Activated T-cell treated with anti-CD3 and anti-CD28 coated beads, Interleukin-2, amount 50 U/mL, for 24 hours (primary cell): ENCODE results near the gene NCAM2.
"Not testable (repeated sequence)": the region's sequence is repeated elsewhere in the genome, so short reads cannot be mapped to it uniquely, and the experiment has no call there.

Experiments
- DNase-seq: peaks from one replicate; pipeline ENCODE4 v3.0.0-alpha.2; 2020
- H3K27ac Mint-ChIP-seq: 2 replicates; pipeline ENCODE4 v1.8.0; 2020; ENCODE audit warnings: mild to moderate bottlenecking, mixed read lengths
- H3K27me3 Mint-ChIP-seq: 2 replicates; pipeline ENCODE4 v1.8.0; 2020; ENCODE audit warnings: mixed read lengths
- H3K36me3 Mint-ChIP-seq: 2 replicates; pipeline ENCODE4 v1.8.0; 2020; ENCODE audit warnings: low read depth, mixed read lengths
- H3K4me1 Mint-ChIP-seq: 2 replicates; pipeline ENCODE4 v1.8.0; 2020; ENCODE audit warnings: low read depth, mixed read lengths
- H3K4me3 Mint-ChIP-seq: 2 replicates; pipeline ENCODE4 v1.8.0; 2020; ENCODE audit warnings: mild to moderate bottlenecking, moderate library complexity, mixed read lengths
- H3K9me3 Mint-ChIP-seq: 2 replicates; pipeline ENCODE4 v1.8.0; 2020; ENCODE audit warnings: mixed read lengths

The NCAM2 gene

GRCh38 chr21:21367583-21367982 lies 369.4 kb downstream of the NCAM2 start:
- Mint-ChIP-seq H3K27me3 (no peaks in the 10 kb centered on the region), H3K36me3 (no peaks in the 10 kb centered on the region), H3K4me1 (no peaks in the 10 kb centered on the region), H3K27ac (no peak overlapping the region), H3K4me3 (no peak overlapping the region), H3K9me3 (peaks cover 14% of the 10 kb centered on the region)
- DNase-seq = no peak

GRCh38 chr21:21373969-21374368 lies 375.8 kb downstream of the NCAM2 start:
- DNase-seq = no peak
- H3K36me3 Mint-ChIP-seq = no peaks in the 10 kb centered on the region

GRCh38 chr21:21383126-21383525 lies 384.9 kb downstream of the NCAM2 start:
- H3K4me3 Mint-ChIP-seq = no peak overlapping the region
- H3K27me3 Mint-ChIP-seq = no peaks in the 10 kb centered on the region
- no peak for DNase-seq
- H3K4me1 Mint-ChIP-seq = no peaks in the 10 kb centered on the region
- no peaks in the 10 kb centered on the region for H3K36me3 Mint-ChIP-seq
- peaks cover 6% of the 10 kb centered on the region for H3K9me3 Mint-ChIP-seq
- H3K27ac Mint-ChIP-seq = no peak overlapping the region

More at GRCh38 chr21:21373969-21374368, 375.8 kb downstream of the NCAM2 start:
- H3K27ac Mint-ChIP-seq = no peak overlapping the region
- peaks cover 10% of the 10 kb centered on the region for H3K9me3 Mint-ChIP-seq
- no peaks in the 10 kb centered on the region for H3K27me3 Mint-ChIP-seq
- no peak overlapping the region for H3K4me3 Mint-ChIP-seq
- H3K4me1 Mint-ChIP-seq = no peaks in the 10 kb centered on the region

GRCh38 chr21:21384977-21385376 lies 386.8 kb downstream of the NCAM2 start:
- H3K27ac Mint-ChIP-seq = no peak overlapping the region
- H3K9me3 Mint-ChIP-seq = peaks cover 6% of the 10 kb centered on the region

GRCh38 chr21:21385404-21385803 lies 387.2 kb downstream of the NCAM2 start:
- Mint-ChIP-seq H3K4me3 (no peak overlapping the region), H3K4me1 (no peaks in the 10 kb centered on the region), H3K27ac (no peak overlapping the region), H3K27me3 (no peaks in the 10 kb centered on the region), H3K9me3 (peaks cover 3% of the 10 kb centered on the region), H3K36me3 (no peaks in the 10 kb centered on the region)
- no peak for DNase-seq

More at GRCh38 chr21:21384977-21385376, 386.8 kb downstream of the NCAM2 start:
- no peaks in the 10 kb centered on the region for H3K4me1 Mint-ChIP-seq
- DNase-seq = no peak
- H3K36me3 Mint-ChIP-seq = no peaks in the 10 kb centered on the region
- no peaks in the 10 kb centered on the region for H3K27me3 Mint-ChIP-seq
- H3K4me3 Mint-ChIP-seq = no peak overlapping the region

GRCh38 chr21:21387916-21388315 lies 389.7 kb downstream of the NCAM2 start:
- no peaks in the 10 kb centered on the region for H3K36me3 Mint-ChIP-seq
- H3K9me3 Mint-ChIP-seq = peaks cover 3% of the 10 kb centered on the region
- no peak for DNase-seq
- no peaks in the 10 kb centered on the region for H3K4me1 Mint-ChIP-seq
- no peak overlapping the region for H3K27ac Mint-ChIP-seq
- H3K4me3 Mint-ChIP-seq = no peak overlapping the region
- no peaks in the 10 kb centered on the region for H3K27me3 Mint-ChIP-seq

GRCh38 chr21:21394064-21394463 lies 395.9 kb downstream of the NCAM2 start:
- no peak for DNase-seq
- no peaks in the 10 kb centered on the region for H3K4me1 Mint-ChIP-seq
- no peak overlapping the region for H3K4me3 Mint-ChIP-seq
- H3K9me3 Mint-ChIP-seq = peaks cover 23% of the 10 kb centered on the region
- no peaks in the 10 kb centered on the region for H3K27me3 Mint-ChIP-seq
- no peaks in the 10 kb centered on the region for H3K36me3 Mint-ChIP-seq
- H3K27ac Mint-ChIP-seq = no peak overlapping the region

GRCh38 chr21:21396424-21396823 lies 398.2 kb downstream of the NCAM2 start:
- Mint-ChIP-seq H3K9me3 (peaks cover 21% of the 10 kb centered on the region), H3K27me3 (no peaks in the 10 kb centered on the region), H3K4me3 (no peak overlapping the region), H3K36me3 (no peaks in the 10 kb centered on the region), H3K4me1 (no peaks in the 10 kb centered on the region), H3K27ac (no peak overlapping the region)
- no peak for DNase-seq

GRCh38 chr21:21397464-21397863 lies 399.3 kb downstream of the NCAM2 start:
- no peaks in the 10 kb centered on the region for H3K27me3 Mint-ChIP-seq
- no peak overlapping the region for H3K4me3 Mint-ChIP-seq
- peaks cover 21% of the 10 kb centered on the region for H3K9me3 Mint-ChIP-seq
- no peaks in the 10 kb centered on the region for H3K36me3 Mint-ChIP-seq
- no peaks in the 10 kb centered on the region for H3K4me1 Mint-ChIP-seq
- H3K27ac Mint-ChIP-seq = no peak overlapping the region
- no peak for DNase-seq

GRCh38 chr21:21401444-21401843 lies 403.2 kb downstream of the NCAM2 start:
- no peak for DNase-seq
- Mint-ChIP-seq H3K27ac (no peak overlapping the region), H3K9me3 (peaks cover 13% of the 10 kb centered on the region), H3K36me3 (no peaks in the 10 kb centered on the region), H3K27me3 (no peaks in the 10 kb centered on the region), H3K4me3 (no peak overlapping the region), H3K4me1 (no peaks in the 10 kb centered on the region)

- H3K27ac Mint-ChIP-seq, H3K4me1 Mint-ChIP-seq, H3K27me3 Mint-ChIP-seq, DNase-seq, H3K36me3 Mint-ChIP-seq, H3K4me3 Mint-ChIP-seq: not testable (repeated sequence)
- H3K9me3 Mint-ChIP-seq = peaks cover 14% of the 10 kb centered on the region
These were observed 404.0 kb downstream of the NCAM2 start for GRCh38 chr21:21402187-21402586.

GRCh38 chr21:21404261-21404660 lies 406.1 kb downstream of the NCAM2 start:
- not testable (repeated sequence) for H3K4me3 Mint-ChIP-seq, H3K27me3 Mint-ChIP-seq, H3K36me3 Mint-ChIP-seq, H3K4me1 Mint-ChIP-seq, H3K27ac Mint-ChIP-seq, H3K9me3 Mint-ChIP-seq, DNase-seq

- no peak overlapping the region for H3K4me3 Mint-ChIP-seq
- no peaks in the 10 kb centered on the region for H3K27me3 Mint-ChIP-seq
- no peak overlapping the region for H3K27ac Mint-ChIP-seq
- DNase-seq = no peak
- H3K36me3 Mint-ChIP-seq = no peaks in the 10 kb centered on the region
- peaks cover 7% of the 10 kb centered on the region for H3K9me3 Mint-ChIP-seq
- no peaks in the 10 kb centered on the region for H3K4me1 Mint-ChIP-seq
These were observed 408.7 kb downstream of the NCAM2 start for GRCh38 chr21:21406921-21407320.

GRCh38 chr21:21412096-21412495 lies 413.9 kb downstream of the NCAM2 start:
- Mint-ChIP-seq H3K27ac (no peak overlapping the region), H3K4me1 (no peaks in the 10 kb centered on the region)
- DNase-seq = no peak

GRCh38 chr21:21415741-21416140 lies 417.5 kb downstream of the NCAM2 start:
- H3K36me3 Mint-ChIP-seq = no peaks in the 10 kb centered on the region
- H3K9me3 Mint-ChIP-seq = peaks cover 6% of the 10 kb centered on the region
- no peaks in the 10 kb centered on the region for H3K27me3 Mint-ChIP-seq
- no peaks in the 10 kb centered on the region for H3K4me1 Mint-ChIP-seq
- no peak overlapping the region for H3K27ac Mint-ChIP-seq
- no peak for DNase-seq
- no peak overlapping the region for H3K4me3 Mint-ChIP-seq

More at GRCh38 chr21:21412096-21412495, 413.9 kb downstream of the NCAM2 start:
- Mint-ChIP-seq H3K27me3 (no peaks in the 10 kb centered on the region), H3K4me3 (no peak overlapping the region), H3K9me3 (peaks cover 5% of the 10 kb centered on the region), H3K36me3 (no peaks in the 10 kb centered on the region)

GRCh38 chr21:21434944-21435343 lies 436.7 kb downstream of the NCAM2 start:
- no peak for DNase-seq
- H3K36me3 Mint-ChIP-seq = no peaks in the 10 kb centered on the region
- no peak overlapping the region for H3K27ac Mint-ChIP-seq
- no peak overlapping the region for H3K4me3 Mint-ChIP-seq
- peaks cover 2% of the 10 kb centered on the region for H3K9me3 Mint-ChIP-seq
- peaks cover 2% of the 10 kb centered on the region for H3K4me1 Mint-ChIP-seq
- H3K27me3 Mint-ChIP-seq = no peaks in the 10 kb centered on the region
